ENCODE results near the gene KCNH2. TPM values are rescaled to one million over a fixed set of nuclear protein-coding genes. Genes with fewer than 3 reads are reported as not detected.

Gene KCNH2
- total and polyA plus RNA-seq, 8 donors: 1.4 to 27.9 (median 3.9) TPM

DNA sequence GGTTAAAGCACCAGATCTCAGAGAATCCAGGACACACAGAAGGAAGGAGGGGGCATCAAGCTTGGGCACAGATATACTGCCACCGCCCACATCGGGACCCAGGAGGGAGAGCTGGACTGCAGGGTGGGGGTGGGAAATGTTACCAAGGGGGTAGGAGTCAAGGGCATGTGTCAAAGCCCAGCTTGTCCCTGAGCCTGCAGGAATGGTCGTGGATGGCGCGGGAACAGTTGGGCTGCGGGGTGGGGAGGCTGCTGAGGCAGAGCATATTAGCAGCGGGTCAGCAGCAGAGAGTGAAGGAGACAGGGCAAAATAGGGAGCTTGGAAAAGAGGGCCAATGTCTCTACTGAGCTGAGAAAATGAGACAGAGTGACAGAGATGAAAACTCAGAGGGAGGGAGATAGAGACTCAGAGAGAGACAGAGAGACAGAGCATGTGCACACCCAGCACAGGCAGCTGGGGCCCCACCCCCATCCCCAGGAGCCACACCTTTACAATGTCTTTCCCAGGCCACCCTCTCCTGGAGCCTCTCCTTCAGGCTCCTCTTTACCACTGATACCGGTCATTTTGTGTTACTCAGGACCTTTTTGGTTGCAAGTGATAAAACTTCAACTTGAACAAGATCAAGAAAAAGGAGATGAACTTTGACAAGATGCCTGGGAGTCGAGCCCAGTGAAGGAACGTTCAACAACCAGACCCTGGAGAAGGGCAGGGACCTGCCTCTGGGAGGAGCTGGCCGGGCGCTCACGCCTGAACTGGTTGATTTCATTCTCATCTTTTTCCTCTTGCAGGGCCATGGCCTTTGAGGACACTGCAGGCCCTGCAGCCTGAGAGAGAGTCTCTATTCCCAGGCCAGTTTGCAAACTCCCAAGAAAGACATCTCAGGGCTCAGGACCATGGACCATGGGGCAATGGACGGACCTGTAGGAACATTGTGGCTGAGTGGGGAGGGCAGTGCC, 75.8 kb downstream of the KCNH2 start:
- DNase-seq (peak in 1 of 6 donors; percentile 55), FAIRE-seq (no peak), ATAC-seq (no peak)
- 65 to 73% methylated on average over 14 of the region's 14 CpGs for whole genome bisulfite sequencing, 2 donors
- TF ChIP-seq, protein P1, sequence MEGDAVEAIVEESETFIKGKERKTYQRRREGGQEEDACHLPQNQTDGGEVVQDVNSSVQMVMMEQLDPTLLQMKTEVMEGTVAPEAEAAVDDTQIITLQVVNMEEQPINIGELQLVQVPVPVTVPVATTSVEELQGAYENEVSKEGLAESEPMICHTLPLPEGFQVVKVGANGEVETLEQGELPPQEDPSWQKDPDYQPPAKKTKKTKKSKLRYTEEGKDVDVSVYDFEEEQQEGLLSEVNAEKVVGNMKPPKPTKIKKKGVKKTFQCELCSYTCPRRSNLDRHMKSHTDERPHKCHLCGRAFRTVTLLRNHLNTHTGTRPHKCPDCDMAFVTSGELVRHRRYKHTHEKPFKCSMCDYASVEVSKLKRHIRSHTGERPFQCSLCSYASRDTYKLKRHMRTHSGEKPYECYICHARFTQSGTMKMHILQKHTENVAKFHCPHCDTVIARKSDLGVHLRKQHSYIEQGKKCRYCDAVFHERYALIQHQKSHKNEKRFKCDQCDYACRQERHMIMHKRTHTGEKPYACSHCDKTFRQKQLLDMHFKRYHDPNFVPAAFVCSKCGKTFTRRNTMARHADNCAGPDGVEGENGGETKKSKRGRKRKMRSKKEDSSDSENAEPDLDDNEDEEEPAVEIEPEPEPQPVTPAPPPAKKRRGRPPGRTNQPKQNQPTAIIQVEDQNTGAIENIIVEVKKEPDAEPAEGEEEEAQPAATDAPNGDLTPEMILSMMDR (IDR thresholded peaks at IDR 0.05): no peak
- Histone ChIP-seq H3K4me3 (no peak overlapping the region), H3K36me3 (no peaks in the 10 kb centered on the region), H3K4me1 (peaks cover 0 to 6% (median 0%) of the 10 kb centered on the region in 3 donors), H3K27ac (peak overlapping the region in 3 of 4 donors; percentile 51 to 63 (median 52)), H3K27me3 (no peaks in the 10 kb centered on the region), H3K9me3 (no peaks in the 10 kb centered on the region)
- intact Hi-C loops (cut with DNase I): no loop called here

DNA sequence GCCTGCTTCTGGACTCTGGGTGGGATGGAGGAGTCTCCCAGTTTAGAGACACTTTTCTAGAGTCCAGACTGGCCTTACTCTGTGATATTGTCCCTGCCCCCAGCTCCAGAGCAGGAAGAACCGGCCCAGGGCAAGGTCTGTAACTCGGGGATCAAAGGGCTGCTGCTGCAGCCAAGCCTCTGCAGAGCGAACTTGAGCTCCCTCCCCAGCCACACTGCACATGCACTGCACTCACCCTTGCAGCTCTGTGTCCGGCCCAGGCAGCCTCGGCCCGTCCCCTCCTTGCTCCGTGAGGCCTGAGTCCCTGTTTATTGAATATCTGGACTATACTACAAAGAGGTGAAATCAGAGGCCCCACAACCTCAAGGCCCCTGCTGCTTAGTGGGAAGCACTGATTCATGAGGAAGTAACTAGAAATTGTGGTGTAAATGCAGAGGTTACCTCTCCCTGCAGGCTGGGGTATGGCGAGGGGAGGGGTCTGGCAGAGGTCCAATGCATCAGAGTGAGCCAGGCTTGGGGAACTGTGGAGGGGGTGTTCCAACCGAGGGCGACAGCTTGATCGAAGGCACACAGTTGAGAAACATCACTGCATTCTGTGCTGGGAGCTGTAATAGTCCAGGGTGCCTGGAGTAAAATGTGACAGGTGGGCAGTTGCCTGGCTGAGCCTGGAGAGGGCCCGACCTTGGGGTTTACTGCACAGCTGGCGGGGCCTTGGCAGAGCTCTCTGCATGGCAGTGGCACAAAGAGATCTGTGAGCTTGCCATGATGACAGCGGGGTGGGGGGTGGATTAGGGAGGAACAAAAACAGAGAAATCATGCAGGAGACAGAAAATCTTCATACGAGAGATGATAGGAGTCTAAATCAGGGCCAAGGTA, 76.7 kb downstream of the KCNH2 start:
- 33 to 34% methylated on average over 15 of the region's 15 CpGs for WGBS, 2 donors
- H3K4me3 ChIP-seq: no peak overlapping the region
- H3K36me3 ChIP-seq: no peaks in the 10 kb centered on the region
- DNase-seq (peak in 5 of 6 donors; percentile 31 to 72 (median 57)), ATAC-seq (peak; percentile 28 to 55 (median 52)), FAIRE-seq (no peak)
- no peaks in the 10 kb centered on the region for H3K9me3 ChIP-seq
- H3K27ac ChIP-seq: peak overlapping the region in 3 of 4 donors; percentile 51 to 63 (median 52)
- peaks cover 0 to 6% (median 0%) of the 10 kb centered on the region in 3 donors for H3K4me1 ChIP-seq
- intact Hi-C loops (cut with DNase I): no loop called here
- no peaks in the 10 kb centered on the region for H3K27me3 ChIP-seq
- TF ChIP-seq, protein P1 (IDR thresholded peaks at IDR 0.05): no peak

GRCh38 chr7:150900675-150901074, 77.4 kb downstream of the KCNH2 start:
- WGBS, 2 donors: 76 to 80% methylated on average over 8 of the region's 8 CpGs
- FAIRE-seq: no peak
- H3K27ac ChIP-seq: peak overlapping the region in 3 of 4 donors; percentile 51 to 63 (median 52)

GRCh38 chr7:150898475-150899011, 79.6 kb downstream of the KCNH2 start:
- Histone ChIP-seq H3K27ac (no peak overlapping the region), H3K4me1 (no peaks in the 10 kb centered on the region), H3K27me3 (no peaks in the 10 kb centered on the region), H3K9me3 (no peaks in the 10 kb centered on the region), H3K4me3 (no peak overlapping the region), H3K36me3 (no peaks in the 10 kb centered on the region)
- no peak for FAIRE-seq
- intact Hi-C loops (cut with DNase I): loop anchor here (5.0 to 10.0 kb wide), 2 partner anchors 89 to 96 kb away; partner anchors contain the start of gene NOS3 (in 1 of the 3)
- peak; percentile 54 to 94 (median 78) for DNase-seq
- 10 to 11% methylated on average over 22 of the region's 22 CpGs for WGBS, 2 donors
- TF ChIP-seq, protein P1 (IDR thresholded peaks at IDR 0.05): peak; percentile 87 to 94 (median 90)
- ATAC-seq: peak; percentile 75 to 86 (median 82)

More at GRCh38 chr7:150900675-150901074, 77.4 kb downstream of the KCNH2 start:
- H3K36me3 ChIP-seq: no peaks in the 10 kb centered on the region
- TF ChIP-seq, protein P1 (IDR thresholded peaks at IDR 0.05): no peak
- H3K9me3 ChIP-seq: no peaks in the 10 kb centered on the region
- ATAC-seq (no peak), DNase-seq (no peak)
- H3K27me3 ChIP-seq: no peaks in the 10 kb centered on the region
- intact Hi-C loops (cut with DNase I): no loop called here
- H3K4me1 ChIP-seq: peaks cover 0 to 6% (median 0%) of the 10 kb centered on the region in 3 donors
- no peak overlapping the region for H3K4me3 ChIP-seq

Measured in pancreas (tissue), 10 donors.